Thyroid gland (tissue), 4 donors: ENCODE data around the gene CCDC192.

Experiments used
- CTCF ChIP-seq, 6 experiments: fragments of 200-600 bp in 3 of 6; fragments of 450-650 bp in 3 of 6; sonication (generic) in 3 of 6; IDR thresholded peaks; one replicate each; pipeline ENCODE4 v1.5.1; 2016 to 2019; ENCODE audit warnings: antibody characterized with exemption in 6 of 6, mild to moderate bottlenecking in 2 of 6, inconsistent platforms in 1 of 6, moderate library complexity in 1 of 6
- POLR2A ChIP-seq, 2 donors: fragments of 450-650 bp; IDR thresholded peaks; one replicate each; pipeline ENCODE4 v1.6.1; 2017; ENCODE audit warnings: antibody characterized with exemption in 2 of 2, mild to moderate bottlenecking in 2 of 2, moderate library complexity in 1 of 2

GRCh38 chr5:127870914-127871313 lies 167.7 kb downstream of the CCDC192 start:
- TF ChIP-seq CTCF (IDR thresholded peaks at IDR 0.05) (no peak), POLR2A (IDR thresholded peaks at IDR 0.05) (no peak)
